Measurements from ENCODE around the gene CYSRT1.

DNA sequence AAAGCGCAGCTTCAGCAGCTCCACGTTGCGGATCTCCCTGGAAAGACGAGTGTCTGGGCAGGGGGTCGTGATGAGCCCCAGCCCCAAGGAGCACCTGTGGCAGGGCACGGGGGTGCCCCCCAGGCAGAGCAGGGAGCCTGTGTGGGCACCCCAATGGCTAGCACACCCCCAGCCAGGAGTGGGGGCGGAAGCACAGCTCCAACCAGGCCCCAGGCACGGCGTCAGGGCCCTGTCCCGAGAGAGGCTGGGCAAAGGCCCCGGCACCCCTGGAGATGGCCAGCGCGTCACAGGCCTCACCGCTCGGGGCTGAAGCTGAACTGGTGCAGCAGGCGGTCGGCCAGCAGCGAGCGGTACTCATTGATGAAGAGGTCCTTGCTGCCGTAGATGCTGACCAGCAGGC is 44.5 kb upstream of the CYSRT1 start:
- no peak for TF ChIP-seq MAX (IDR thresholded peaks at IDR 0.05; ENCODE audit: insufficient read depth, insufficient read length)
- TF ChIP-seq, protein P1, sequence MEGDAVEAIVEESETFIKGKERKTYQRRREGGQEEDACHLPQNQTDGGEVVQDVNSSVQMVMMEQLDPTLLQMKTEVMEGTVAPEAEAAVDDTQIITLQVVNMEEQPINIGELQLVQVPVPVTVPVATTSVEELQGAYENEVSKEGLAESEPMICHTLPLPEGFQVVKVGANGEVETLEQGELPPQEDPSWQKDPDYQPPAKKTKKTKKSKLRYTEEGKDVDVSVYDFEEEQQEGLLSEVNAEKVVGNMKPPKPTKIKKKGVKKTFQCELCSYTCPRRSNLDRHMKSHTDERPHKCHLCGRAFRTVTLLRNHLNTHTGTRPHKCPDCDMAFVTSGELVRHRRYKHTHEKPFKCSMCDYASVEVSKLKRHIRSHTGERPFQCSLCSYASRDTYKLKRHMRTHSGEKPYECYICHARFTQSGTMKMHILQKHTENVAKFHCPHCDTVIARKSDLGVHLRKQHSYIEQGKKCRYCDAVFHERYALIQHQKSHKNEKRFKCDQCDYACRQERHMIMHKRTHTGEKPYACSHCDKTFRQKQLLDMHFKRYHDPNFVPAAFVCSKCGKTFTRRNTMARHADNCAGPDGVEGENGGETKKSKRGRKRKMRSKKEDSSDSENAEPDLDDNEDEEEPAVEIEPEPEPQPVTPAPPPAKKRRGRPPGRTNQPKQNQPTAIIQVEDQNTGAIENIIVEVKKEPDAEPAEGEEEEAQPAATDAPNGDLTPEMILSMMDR (IDR thresholded peaks at IDR 0.05; ENCODE audit: extremely low read depth in 1 of 2, insufficient read depth in 1 of 2, low read depth in 1 of 2, low read length in 2 of 2) = no peak
